CD4-positive, CD25-positive, alpha-beta regulatory T cell (primary cell): ENCODE measurements around the gene COA1. TPM values are rescaled to one million over a fixed set of nuclear protein-coding genes. Genes with fewer than 3 reads are reported as not detected.
A peak's percentile ranks its signal among the peaks of the same experiment; 100 is the strongest.

Experiments used
- ATAC-seq, 2 donors: fragments of 150-1000 bp; cut with Tn5 transposase; one replicate each; pipeline ENCODE4 v1.10.0; 2021; ENCODE audit warnings: low read depth in 2 of 2, moderate number of reproducible peaks in 2 of 2, moderate library complexity in 1 of 2
- DNase-seq, 3 donors: peaks; one replicate each; pipeline versions ENCODE4 v3.0.0 to v3.0.0-alpha.2; 2012 to 2022; ENCODE audit warnings: mixed read lengths in 1 of 3
- H3K27ac ChIP-seq: one replicate; pipeline ENCODE4 v1.7.0; 2013; ENCODE audit warnings: mild to moderate bottlenecking, low read length; ENCODE audit not compliant: insufficient read depth, poor library complexity, severe bottlenecking
- H3K27me3 ChIP-seq: one replicate; pipeline ENCODE4 v1.7.0; 2013; ENCODE audit warnings: low read length; ENCODE audit not compliant: control insufficient read depth, insufficient read depth
- H3K36me3 ChIP-seq: one replicate; pipeline ENCODE4 v1.7.0; 2013; ENCODE audit warnings: mild to moderate bottlenecking, low read length, moderate library complexity; ENCODE audit not compliant: control insufficient read depth, insufficient read depth
- H3K4me1 ChIP-seq: 2 replicates; pipeline ENCODE4 v1.7.0; 2013; ENCODE audit warnings: mild to moderate bottlenecking, low read length; ENCODE audit not compliant: insufficient read depth, control insufficient read depth, poor library complexity, severe bottlenecking
- H3K4me3 ChIP-seq: one replicate; pipeline ENCODE4 v1.7.0; 2013; ENCODE audit warnings: low read depth, mild to moderate bottlenecking, low read length, moderate library complexity
- H3K9me3 ChIP-seq, 2 experiments: 1 replicate in 1 of 2; 2 replicates in 1 of 2; pipeline ENCODE4 v1.7.0; 2013; ENCODE audit warnings: low read length in 2 of 2, mild to moderate bottlenecking in 1 of 2, moderate library complexity in 1 of 2; ENCODE audit not compliant: control insufficient read depth in 2 of 2
- H3K27ac Mint-ChIP-seq, 3 donors: one replicate each; pipeline ENCODE4 v1.8.0; 2020 to 2022; ENCODE audit warnings: mild to moderate bottlenecking in 3 of 3, mixed read lengths in 3 of 3, moderate library complexity in 2 of 3
- H3K27me3 Mint-ChIP-seq: one replicate; pipeline ENCODE4 v1.8.0; 2022; ENCODE audit warnings: mild to moderate bottlenecking, mixed read lengths
- H3K36me3 Mint-ChIP-seq: one replicate; pipeline ENCODE4 v1.8.0; 2020; ENCODE audit warnings: mixed read lengths
- H3K4me1 Mint-ChIP-seq, 4 donors: one replicate each; pipeline ENCODE4 v1.8.0; 2020 to 2022; ENCODE audit warnings: mixed read lengths in 4 of 4, mild to moderate bottlenecking in 1 of 4
- H3K4me3 Mint-ChIP-seq, 4 donors: one replicate each; pipeline ENCODE4 v1.8.0; 2020 to 2022; ENCODE audit warnings: mild to moderate bottlenecking in 4 of 4, mixed read lengths in 4 of 4, moderate library complexity in 3 of 4
- H3K9me3 Mint-ChIP-seq, 7 donors: one replicate each; pipeline ENCODE4 v1.8.0; 2020 to 2022; ENCODE audit warnings: mixed read lengths in 7 of 7, mild to moderate bottlenecking in 3 of 7, moderate library complexity in 2 of 7
- polyA plus RNA-seq, 4 donors: library from polyadenylated mRNA; unstranded; fragments of 300-500 nt; fragmentation: Illumina TruSeq; gene quantifications; one replicate each; pipeline ENCODE4 v1.2.3, GENCODE V29; 2021
- total RNA-seq: library from RNA; stranded (reverse); gene quantifications from one replicate; pipeline ENCODE4 v1.2.3, GENCODE V29; 2022

Gene COA1
- total and polyA plus RNA-seq, 5 donors from 2014 or later, result 41.3 to 65.8 (median 48.6) TPM

- DNase-seq (no peak), ATAC-seq (no peak)
- peak overlapping the region in 2 of 4 donors; percentile 27 to 35 for H3K4me3 Mint-ChIP-seq
- H3K9me3 Mint-ChIP-seq, result no peaks in the 10 kb centered on the region
- H3K4me1 Mint-ChIP-seq, result peaks cover 6 to 38% (median 24%) of the 10 kb centered on the region in 4 donors
- no peak overlapping the region for H3K4me3 ChIP-seq
- no peaks in the 10 kb centered on the region for H3K36me3 ChIP-seq
- no peak overlapping the region for H3K27ac ChIP-seq
- peaks cover 10% of the 10 kb centered on the region for H3K4me1 ChIP-seq
- no peaks in the 10 kb centered on the region for H3K36me3 Mint-ChIP-seq
- H3K27me3 ChIP-seq, result no peaks in the 10 kb centered on the region
- no peaks in the 10 kb centered on the region for H3K9me3 ChIP-seq
- no peaks in the 10 kb centered on the region for H3K27me3 Mint-ChIP-seq
- H3K27ac Mint-ChIP-seq, result peak overlapping the region in 2 of 3 donors; percentile 32 to 46
Observed at GRCh38 chr7:43763183-43763582, 33.9 kb upstream of the COA1 start.

GRCh38 chr7:43761938-43762692 is 32.8 kb upstream of the COA1 start:
- Mint-ChIP-seq H3K27me3 (peaks cover 5% of the 10 kb centered on the region), H3K27ac (no peak overlapping the region), H3K9me3 (no peaks in the 10 kb centered on the region), H3K4me1 (peaks cover 6 to 47% (median 30%) of the 10 kb centered on the region in 4 donors), H3K4me3 (peak overlapping the region in 1 of 4 donors; percentile 47), H3K36me3 (no peaks in the 10 kb centered on the region)
- Histone ChIP-seq H3K27ac (no peak overlapping the region), H3K27me3 (no peaks in the 10 kb centered on the region), H3K9me3 (no peaks in the 10 kb centered on the region), H3K4me3 (no peak overlapping the region), H3K4me1 (peaks cover 15% of the 10 kb centered on the region), H3K36me3 (no peaks in the 10 kb centered on the region)
- DNase-seq (no peak), ATAC-seq (no peak)

GRCh38 chr7:43761382-43761781 is 32.1 kb upstream of the COA1 start:
- DNase-seq (no peak), ATAC-seq (no peak)
- H3K36me3 Mint-ChIP-seq, result no peaks in the 10 kb centered on the region
- H3K9me3 Mint-ChIP-seq, result no peaks in the 10 kb centered on the region
- H3K36me3 ChIP-seq, result no peaks in the 10 kb centered on the region
- peaks cover 6 to 52% (median 30%) of the 10 kb centered on the region in 4 donors for H3K4me1 Mint-ChIP-seq
- no peak overlapping the region for H3K27ac ChIP-seq
- peaks cover 15% of the 10 kb centered on the region for H3K4me1 ChIP-seq
- no peaks in the 10 kb centered on the region for H3K27me3 ChIP-seq
- H3K27ac Mint-ChIP-seq, result peak overlapping the region in 1 of 3 donors; percentile 27
- peak overlapping the region in 1 of 4 donors; percentile 51 for H3K4me3 Mint-ChIP-seq
- peaks cover 5% of the 10 kb centered on the region for H3K27me3 Mint-ChIP-seq
- no peaks in the 10 kb centered on the region for H3K9me3 ChIP-seq
- H3K4me3 ChIP-seq, result no peak overlapping the region

DNA sequence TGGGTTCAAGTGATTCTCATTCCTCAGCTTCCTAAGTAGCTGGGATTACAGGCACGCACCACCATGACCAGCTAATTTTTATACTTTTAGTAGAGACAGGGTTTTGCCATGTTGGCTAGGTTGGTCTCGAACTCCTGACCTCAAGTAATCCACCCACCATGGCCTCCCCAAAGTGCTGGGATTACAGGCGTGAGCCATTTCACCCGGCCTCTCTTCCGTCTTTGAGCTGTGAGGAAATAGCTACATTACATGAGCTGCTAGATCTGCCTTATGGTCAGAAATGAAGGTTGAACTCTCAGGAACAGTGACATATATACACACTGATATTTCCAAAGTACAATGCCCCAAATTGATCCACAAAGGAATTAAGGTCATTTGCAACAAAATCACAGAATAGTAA is 31.5 kb upstream of the COA1 start:
- no peaks in the 10 kb centered on the region for H3K36me3 Mint-ChIP-seq
- H3K27ac Mint-ChIP-seq, result no peak overlapping the region
- peaks cover 6 to 52% (median 30%) of the 10 kb centered on the region in 4 donors for H3K4me1 Mint-ChIP-seq
- H3K36me3 ChIP-seq, result no peaks in the 10 kb centered on the region
- peaks cover 15% of the 10 kb centered on the region for H3K4me1 ChIP-seq
- ATAC-seq (no peak), DNase-seq (no peak)
- H3K27ac ChIP-seq, result no peak overlapping the region
- no peaks in the 10 kb centered on the region for H3K27me3 ChIP-seq
- H3K9me3 Mint-ChIP-seq, result no peaks in the 10 kb centered on the region
- peaks cover 5% of the 10 kb centered on the region for H3K27me3 Mint-ChIP-seq
- no peak overlapping the region for H3K4me3 ChIP-seq
- no peaks in the 10 kb centered on the region for H3K9me3 ChIP-seq
- peak overlapping the region in 2 of 4 donors; percentile 8 to 52 for H3K4me3 Mint-ChIP-seq

DNA sequence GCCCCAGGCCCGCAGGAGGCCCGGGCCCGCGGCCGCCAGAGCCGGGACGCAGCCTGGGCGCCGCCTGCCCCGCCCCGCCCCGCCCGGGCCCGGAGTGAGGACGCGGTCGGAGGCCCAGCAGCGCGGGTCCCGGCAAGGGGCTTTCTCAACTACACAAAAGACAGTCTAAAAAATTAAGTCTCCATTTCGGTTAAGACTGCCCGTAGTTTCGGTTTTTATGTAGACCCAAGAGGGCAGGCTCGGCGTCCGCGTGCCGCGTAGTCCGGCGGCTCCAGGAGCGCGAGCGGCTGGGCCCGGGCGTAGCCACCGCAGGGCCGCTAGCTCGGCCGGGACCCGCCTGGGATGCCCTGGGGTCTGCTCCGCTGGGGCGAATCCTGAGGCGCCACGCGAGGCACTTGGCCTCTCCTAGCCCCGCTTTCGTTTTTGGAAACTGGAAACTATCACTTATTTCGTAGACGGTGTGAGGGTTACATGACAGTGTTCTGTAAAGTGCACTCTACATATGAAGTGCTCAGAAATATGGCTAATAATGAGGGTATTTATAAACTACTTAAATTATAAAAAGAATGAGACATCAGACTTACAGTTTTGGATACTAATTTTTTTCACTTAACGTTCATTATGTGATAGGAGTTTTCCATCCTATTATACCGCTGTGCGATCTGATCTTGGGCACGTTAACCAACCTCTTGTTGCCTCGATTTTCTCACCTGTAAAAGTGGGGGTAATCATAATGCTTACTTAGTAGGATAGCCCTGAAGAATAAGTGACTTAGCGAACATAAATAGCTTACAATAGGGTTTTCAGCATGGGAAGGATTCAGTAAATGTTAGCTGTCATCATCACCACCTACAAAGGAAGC is 29.7 kb upstream of the COA1 start:
- Mint-ChIP-seq H3K4me1 (peaks cover 6 to 44% (median 27%) of the 10 kb centered on the region in 4 donors), H3K9me3 (no peaks in the 10 kb centered on the region), H3K4me3 (peak overlapping the region; percentile 85 to 95 (median 90)), H3K27ac (peak overlapping the region; percentile 61 to 80 (median 73)), H3K27me3 (peaks cover 5% of the 10 kb centered on the region), H3K36me3 (no peaks in the 10 kb centered on the region)
- Histone ChIP-seq H3K27ac (peak overlapping the region; percentile 47), H3K4me1 (peaks cover 10% of the 10 kb centered on the region), H3K27me3 (no peaks in the 10 kb centered on the region), H3K9me3 (no peaks in the 10 kb centered on the region), H3K4me3 (peak overlapping the region; percentile 79), H3K36me3 (no peaks in the 10 kb centered on the region)
- ATAC-seq (peak; percentile 56 to 57), DNase-seq (peak; percentile 22 to 54 (median 53))

GRCh38 chr7:43758029-43758821 is 28.9 kb upstream of the COA1 start, which contains the start of gene BLVRA:
Gene BLVRA (plus strand): TSS chr7:43758680. CDS start chr7:43771159, 12,479 bp downstream.
- Histone ChIP-seq H3K36me3 (no peaks in the 10 kb centered on the region), H3K4me3 (peak within 1 kb of the TSS; percentile 79), H3K9me3 (no peaks in the 10 kb centered on the region), H3K27ac (peak within 1 kb of the TSS; percentile 47), H3K27me3 (no peaks in the 10 kb centered on the region), H3K4me1 (peaks cover 7% of the 10 kb centered on the region)
- Mint-ChIP-seq H3K4me1 (peaks cover 6 to 36% (median 26%) of the 10 kb centered on the region in 4 donors), H3K36me3 (no peaks in the 10 kb centered on the region), H3K27me3 (peaks cover 5% of the 10 kb centered on the region), H3K9me3 (no peaks in the 10 kb centered on the region), H3K27ac (peak within 1 kb of the TSS; percentile 75 to 83 (median 80)), H3K4me3 (peak within 1 kb of the TSS; percentile 85 to 95 (median 90))
- ATAC-seq (peak; percentile 71 to 77), DNase-seq (peak; percentile 57 to 66 (median 59))

DNA sequence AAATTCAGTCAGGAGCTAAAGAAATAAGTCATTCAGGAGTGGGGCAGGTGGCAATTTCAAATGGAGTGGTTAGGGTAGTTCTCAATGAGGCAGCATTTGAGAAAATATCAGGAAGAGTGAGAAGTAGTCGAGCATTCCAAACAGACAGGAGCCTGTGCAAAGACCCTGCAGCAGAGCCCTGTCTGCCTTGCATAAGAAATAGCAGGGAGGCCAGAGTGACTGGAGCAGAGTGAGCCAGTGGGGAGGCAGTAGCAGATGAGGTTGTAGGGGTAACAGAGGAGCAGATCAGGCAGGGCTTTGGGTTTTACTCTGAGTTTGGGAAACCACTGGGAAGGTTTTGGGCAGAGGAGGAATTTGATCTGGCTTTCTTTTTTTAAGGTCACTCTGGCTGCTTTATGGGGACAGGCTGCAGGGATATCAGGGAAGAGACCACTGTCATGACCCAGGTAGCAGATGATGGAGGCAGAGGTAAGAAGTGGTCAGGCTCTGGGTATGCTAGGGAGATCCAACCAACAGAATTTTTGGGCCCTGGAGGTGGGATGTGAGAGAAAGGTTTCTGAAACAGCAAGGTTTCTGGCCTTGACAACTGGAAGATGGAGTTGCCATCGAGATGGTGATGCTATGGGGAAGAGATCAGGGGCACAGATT is 27.9 kb upstream of the COA1 start:
- Mint-ChIP-seq H3K9me3 (no peaks in the 10 kb centered on the region), H3K4me1 (peaks cover 6 to 34% (median 23%) of the 10 kb centered on the region in 4 donors), H3K4me3 (peak overlapping the region; percentile 77 to 85 (median 82)), H3K27me3 (peaks cover 5% of the 10 kb centered on the region), H3K36me3 (no peaks in the 10 kb centered on the region), H3K27ac (peak overlapping the region in 2 of 3 donors; percentile 75 to 83)
- H3K27ac ChIP-seq, result no peak overlapping the region
- ATAC-seq (no peak), DNase-seq (no peak)
- H3K9me3 ChIP-seq, result no peaks in the 10 kb centered on the region
- H3K4me1 ChIP-seq, result peaks cover 7% of the 10 kb centered on the region
- H3K4me3 ChIP-seq, result peak overlapping the region; percentile 57
- no peaks in the 10 kb centered on the region for H3K36me3 ChIP-seq
- no peaks in the 10 kb centered on the region for H3K27me3 ChIP-seq
